PFSK-1 (cell line): ENCODE data around the gene ZNF581.
A peak's percentile ranks its signal among the peaks of the same experiment; 100 is the strongest.

Source experiments
- FOXP2 ChIP-seq: optimal IDR thresholded peaks from 2 replicates; pipeline ENCODE3; 2011; ENCODE audit warnings: borderline replicate concordance, control low read depth, inconsistent platforms; ENCODE audit not compliant: insufficient read depth; ENCODE audit errors: extremely low read length, extremely low read depth
- POLR2AphosphoS5 ChIP-seq: IDR thresholded peaks from 2 replicates; pipeline ENCODE4 v1.6.1; 2012; ENCODE audit warnings: low read depth, mild to moderate bottlenecking, control low read depth, low read length, moderate library complexity
- REST ChIP-seq, 2 experiments: IDR thresholded peaks; 2 replicates each; pipeline versions ENCODE4 v1.6.1 to v1.8.0; 2011 to 2012; ENCODE audit warnings: low read depth in 2 of 2, low read length in 2 of 2, control low read depth in 1 of 2, inconsistent platforms in 1 of 2, mild to moderate bottlenecking in 1 of 2, moderate library complexity in 1 of 2; ENCODE audit not compliant: insufficient read depth in 1 of 2
- SIN3A ChIP-seq: IDR thresholded peaks from 2 replicates; pipeline ENCODE4 v1.6.1; 2012; ENCODE audit warnings: mild to moderate bottlenecking, low read length, moderate library complexity, borderline replicate concordance; ENCODE audit not compliant: insufficient read depth
- TAF1 ChIP-seq: IDR thresholded peaks from 2 replicates; pipeline ENCODE4 v1.6.1; 2012; ENCODE audit warnings: low read length, control low read depth, borderline replicate concordance; ENCODE audit not compliant: insufficient read depth

The ZNF581 gene

GRCh38 chr19:55652311-55653128, 9.1 kb downstream of the ZNF581 start:
- TF ChIP-seq FOXP2 (no peak), POLR2AphosphoS5 (no peak), TAF1 (no peak), SIN3A (no peak), REST (IDR thresholded peaks at IDR 0.05; ENCODE audit: insufficient read depth in 1 of 2, low read depth in 2 of 2, low read length in 2 of 2) (no peak)

GRCh38 chr19:55653651-55654322, 10.3 kb downstream of the ZNF581 start:
- TF ChIP-seq REST (IDR thresholded peaks at IDR 0.05; ENCODE audit: insufficient read depth in 1 of 2, low read depth in 2 of 2, low read length in 2 of 2), result no peak
- TF ChIP-seq POLR2AphosphoS5, result peak; percentile 70; the same call in 1 of the 2 replicates
- TF ChIP-seq FOXP2, result peak; percentile 60
- no peak; the same call in 1 of the 2 replicates for TF ChIP-seq TAF1
- TF ChIP-seq SIN3A, result peak; percentile 89; the same call in 1 of the 2 replicates

- no peak for TF ChIP-seq SIN3A
Observed at GRCh38 chr19:55654323-55654867, 10.9 kb downstream of the ZNF581 start.

- TF ChIP-seq TAF1 (peak; percentile 67), POLR2AphosphoS5 (peak; percentile 85), REST (IDR thresholded peaks at IDR 0.05; ENCODE audit: insufficient read depth in 1 of 2, low read depth in 2 of 2, low read length in 2 of 2) (0 out of 4 replicates have a peak, but pooled peaks of 1 of the 2 experiments have one; percentile 24), SIN3A (no peak; the same call in 1 of the 2 replicates)
Observed at GRCh38 chr19:55654868-55655647, 11.6 kb downstream of the ZNF581 start, which contains the start of gene U2AF2. Gene U2AF2, plus strand, starts transcription at chr19:55655035. Its CDS starts 70 bp downstream, at chr19:55655105.

- TF ChIP-seq SIN3A (no peak), TAF1 (no peak), REST (IDR thresholded peaks at IDR 0.05; ENCODE audit: insufficient read depth in 1 of 2, low read depth in 2 of 2, low read length in 2 of 2) (no peak), FOXP2 (no peak), POLR2AphosphoS5 (no peak)
Observed at GRCh38 chr19:55655648-55656040, 12.2 kb downstream of the ZNF581 start.
